Posterior vena cava (tissue), 2 donors: Measurements from ENCODE around the gene PRR22. TPM values are rescaled to one million over a fixed set of nuclear protein-coding genes. Genes with fewer than 3 reads are reported as not detected.

Experiments
- DNase-seq: peaks from one replicate; pipeline ENCODE4 v3.0.0-alpha.2; 2020; ENCODE audit warnings: low spot score
- intact Hi-C, 2 donors: fragments of 100-400 bp; cut with DNase I; formaldehyde crosslinking; loops; one replicate each; pipeline versions ENCODE4 v1.14.1 to v1.14.2; 2022 to 2023
- total RNA-seq, 2 donors: library from RNA; stranded (reverse); fragmentation: NEBNext Ultra II Directional; extraction: Animal tissue kit (Norgen Biotek cat#: 25700); gene quantifications; one replicate each; pipeline ENCODE4 v1.2.1, GENCODE V29; 2021
- donor health status: DM: yes; HTN: yes; CAD: no.
- donor health status: DM: yes; HTN: yes; CAD: no.

The PRR22 gene
- total RNA-seq, 2 donors from 2014 or later: 1.00 to 2.2 TPM

- no peak for DNase-seq
- intact Hi-C loops: no loop called here
Measured at GRCh38 chr19:5817218-5817617, 32.7 kb upstream of the PRR22 start.

GRCh38 chr19:5814852-5815246, 30.3 kb upstream of the PRR22 start:
- DNase-seq: no peak
- intact Hi-C loops: no loop called here

GRCh38 chr19:5814123-5814851, 29.7 kb upstream of the PRR22 start:
- no peak for DNase-seq
- intact Hi-C loops: no loop called here

- intact Hi-C loops: no loop called here
- no peak for DNase-seq
Measured at GRCh38 chr19:5811117-5811516, 26.6 kb upstream of the PRR22 start.

- intact Hi-C loops: loop anchor here in 1 of 2 donors (5.0 kb wide), 1 partner anchor 83 kb away; no protein-coding TSS in a partner anchor
- no peak for DNase-seq
Measured at GRCh38 chr19:5809469-5809868, 24.9 kb upstream of the PRR22 start.

- no peak for DNase-seq
- intact Hi-C loops: loop anchor here in 1 of 2 donors (5.0 kb wide), 1 partner anchor 83 kb away; no protein-coding TSS in a partner anchor
Measured at GRCh38 chr19:5809053-5809452, 24.5 kb upstream of the PRR22 start.

GRCh38 chr19:5808120-5808816, 23.7 kb upstream of the PRR22 start:
- intact Hi-C loops: loop anchor here in 1 of 2 donors (5.0 kb wide), 1 partner anchor 84 kb away; no protein-coding TSS in a partner anchor
- no peak for DNase-seq

GRCh38 chr19:5806905-5807304, 22.4 kb upstream of the PRR22 start:
- no peak for DNase-seq
- intact Hi-C loops: loop anchor here in 1 of 2 donors (5.0 kb wide), 1 partner anchor 85 kb away; no protein-coding TSS in a partner anchor

- intact Hi-C loops: loop anchor here in 1 of 2 donors (5.0 kb wide), 1 partner anchor 86 kb away; no protein-coding TSS in a partner anchor
- no peak for DNase-seq
Measured at GRCh38 chr19:5806133-5806489, 21.6 kb upstream of the PRR22 start.

- no peak for DNase-seq
- intact Hi-C loops: loop anchor here (2.0 to 5.0 kb wide), 2 partner anchors 87 kb away; no protein-coding TSS in a partner anchor
Measured at GRCh38 chr19:5805462-5806132, 21.1 kb upstream of the PRR22 start.

GRCh38 chr19:5804516-5805461, 20.2 kb upstream of the PRR22 start, which contains the start of gene NRTN:
TSS of gene NRTN (plus strand) at chr19:5805067. CDS start at chr19:5824166, 19,099 bp downstream.
- intact Hi-C loops: loop anchor here (2.0 to 5.0 kb wide), 2 partner anchors 88 kb away; no protein-coding TSS in a partner anchor
- no peak for DNase-seq

GRCh38 chr19:5803752-5804515, 19.4 kb upstream of the PRR22 start:
- intact Hi-C loops: loop anchor here in 1 of 2 donors (2.0 kb wide), 1 partner anchor 89 kb away; no protein-coding TSS in a partner anchor
- peak; percentile 94 for DNase-seq

- DNase-seq: no peak
- intact Hi-C loops: no loop called here
Measured at GRCh38 chr19:5803441-5803751, 18.9 kb upstream of the PRR22 start.

GRCh38 chr19:5801796-5802619, 17.5 kb upstream of the PRR22 start:
- intact Hi-C loops: no loop called here
- DNase-seq: no peak

GRCh38 chr19:5800361-5801270, 16.1 kb upstream of the PRR22 start:
- intact Hi-C loops: no loop called here
- no peak for DNase-seq
